ENCODE results near the gene CD38. TPM values are rescaled to one million over a fixed set of nuclear protein-coding genes. Genes with fewer than 3 reads are reported as not detected.

Gene CD38
- total and polyA plus RNA-seq, 2 of the 13 experiments (the other 11 are each of a cell fraction or from before 2014, with no cell fraction given), result not detected

DNA sequence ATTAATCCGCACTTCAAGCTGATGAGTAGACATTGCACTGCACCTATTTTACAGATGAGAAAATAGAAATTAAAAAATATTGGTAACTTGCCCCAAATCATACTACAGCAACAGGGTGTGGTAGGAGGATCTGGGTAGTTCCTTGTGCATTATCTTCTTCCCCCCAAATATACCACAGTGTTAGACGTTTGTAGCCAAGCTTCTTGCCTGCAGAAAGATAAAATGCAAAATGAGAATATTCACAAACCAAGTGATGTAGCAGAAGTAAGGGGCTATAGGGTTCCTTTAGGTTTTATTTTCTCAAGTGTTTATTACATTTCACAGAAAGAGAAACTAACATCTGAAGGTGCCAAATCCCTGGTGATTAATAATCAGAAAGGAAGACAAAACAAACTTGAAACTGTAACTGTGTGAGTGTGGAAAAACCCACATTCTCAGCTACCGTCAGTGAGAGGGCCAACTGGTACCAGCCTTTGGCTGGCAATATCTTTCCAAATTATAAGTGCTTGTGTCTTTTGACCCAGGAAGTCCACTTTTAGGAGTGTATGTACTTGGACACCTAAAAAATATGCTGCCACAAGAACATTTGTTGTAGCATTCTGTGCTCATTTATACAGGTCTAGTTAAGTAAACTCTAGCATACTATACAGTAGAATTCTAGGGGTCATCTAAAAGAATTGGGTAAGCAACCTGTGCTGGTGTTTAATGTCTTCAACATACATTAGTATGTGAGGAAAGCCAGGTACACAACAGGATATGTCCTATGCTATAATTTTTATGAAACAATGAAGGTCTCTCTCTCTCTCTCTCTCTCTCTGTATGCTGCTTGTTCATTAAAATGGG is 6.7 kb upstream of the CD38 start:
- ChIA-PET CTCF (ENCODE audit: low intra/inter-chr PET ratio, low total read pairs) (no interaction called here), POLR2A (no interaction called here)
- Histone ChIP-seq H3K27me3 (ENCODE audit: control insufficient read depth in 1 of 2, insufficient read depth in 2 of 2, low read length in 2 of 2) (peaks cover 0 to 15% of the 10 kb centered on the region in 2 experiments; a peak in 3 of 5 replicates), H2AFZ (ENCODE audit: low read length) (no peak overlapping the region), H4K20me1 (ENCODE audit: insufficient read depth, low read length) (no peaks in the 10 kb centered on the region), H3K4me1 (ENCODE audit: insufficient read depth, low read length) (0 out of 2 replicates have a peak, but pooled peaks cover 6% of the 10 kb centered on the region), H3K79me2 (ENCODE audit: insufficient read depth, low read length) (no peaks in the 10 kb centered on the region), H3K36me3 (replicated peaks in 1 of 2; ENCODE audit: control insufficient read depth in 1 of 2, insufficient read depth in 2 of 2, low read length in 2 of 2) (no peaks in the 10 kb centered on the region), H3K9ac (ENCODE audit: insufficient read depth, low read depth, low read length) (no peak overlapping the region), H3K9me3 (ENCODE audit: low read length) (no peaks in the 10 kb centered on the region), H3K4me2 (ENCODE audit: low read depth, low read length) (no peak overlapping the region), H3K4me3 (replicated peaks in 1 of 3; ENCODE audit: insufficient read depth in 1 of 3, low read depth in 2 of 3, low read length in 3 of 3) (no peak overlapping the region), H3K27ac (ENCODE audit: extremely low read length, insufficient read depth, low read length) (no peak overlapping the region)
- no TSS peak for BruUV-seq (replicated peaks)
- no peak for FAIRE-seq
- no peak for DNase-seq (ENCODE audit: low spot score)
- in situ Hi-C loops (cut with HindIII; ENCODE audit: extremely low pct_ligation_motif_present, low pct_unique_long_range_greater_than_20kb), result no loop called here
- no peak for ATAC-seq
- TF ChIP-seq ZNF124 (CRISPR knock-in tag; IDR thresholded peaks at IDR 0.05) (no peak), POLR2AphosphoS5 (IDR thresholded peaks at IDR 0.05; ENCODE audit: low read depth, low read length) (no peak), ZNF670 (CRISPR knock-in tag; IDR thresholded peaks at IDR 0.05; ENCODE audit: borderline replicate concordance) (no peak), ZSCAN21 (CRISPR knock-in tag; IDR thresholded peaks at IDR 0.05; ENCODE audit: borderline replicate concordance) (no peak), XRCC5 (optimal IDR thresholded peaks at IDR 0.05; ENCODE audit: low read length) (no peak), HIVEP1 (CRISPR knock-in tag; IDR thresholded peaks at IDR 0.05) (no peak), ETV6 (CRISPR knock-in tag; conservative IDR thresholded peaks at IDR 0.05) (no peak), ZNF776 (CRISPR knock-in tag; IDR thresholded peaks at IDR 0.05) (no peak), TOE1 (CRISPR knock-in tag; IDR thresholded peaks at IDR 0.05) (no peak), ZNF577 (CRISPR knock-in tag; IDR thresholded peaks at IDR 0.05; ENCODE audit: borderline replicate concordance, low read depth) (no peak)
- TF ChIP-seq, protein P1, sequence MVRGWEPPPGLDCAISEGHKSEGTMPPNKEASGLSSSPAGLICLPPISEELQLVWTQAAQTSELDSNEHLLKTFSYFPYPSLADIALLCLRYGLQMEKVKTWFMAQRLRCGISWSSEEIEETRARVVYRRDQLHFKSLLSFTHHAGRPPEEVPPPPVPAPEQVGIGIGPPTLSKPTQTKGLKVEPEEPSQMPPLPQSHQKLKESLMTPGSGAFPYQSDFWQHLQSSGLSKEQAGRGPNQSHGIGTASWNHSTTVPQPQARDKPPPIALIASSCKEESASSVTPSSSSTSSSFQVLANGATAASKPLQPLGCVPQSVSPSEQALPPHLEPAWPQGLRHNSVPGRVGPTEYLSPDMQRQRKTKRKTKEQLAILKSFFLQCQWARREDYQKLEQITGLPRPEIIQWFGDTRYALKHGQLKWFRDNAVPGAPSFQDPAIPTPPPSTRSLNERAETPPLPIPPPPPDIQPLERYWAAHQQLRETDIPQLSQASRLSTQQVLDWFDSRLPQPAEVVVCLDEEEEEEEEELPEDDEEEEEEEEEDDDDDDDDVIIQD (CRISPR knock-in tag; IDR thresholded peaks at IDR 0.05; ENCODE audit: low read depth), result no peak
- TF ChIP-seq, protein P2, sequence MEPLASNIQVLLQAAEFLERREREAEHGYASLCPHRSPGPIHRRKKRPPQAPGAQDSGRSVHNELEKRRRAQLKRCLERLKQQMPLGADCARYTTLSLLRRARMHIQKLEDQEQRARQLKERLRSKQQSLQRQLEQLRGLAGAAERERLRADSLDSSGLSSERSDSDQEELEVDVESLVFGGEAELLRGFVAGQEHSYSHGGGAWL (CRISPR knock-in tag; IDR thresholded peaks at IDR 0.05), result no peak
- TF ChIP-seq, protein P3, sequence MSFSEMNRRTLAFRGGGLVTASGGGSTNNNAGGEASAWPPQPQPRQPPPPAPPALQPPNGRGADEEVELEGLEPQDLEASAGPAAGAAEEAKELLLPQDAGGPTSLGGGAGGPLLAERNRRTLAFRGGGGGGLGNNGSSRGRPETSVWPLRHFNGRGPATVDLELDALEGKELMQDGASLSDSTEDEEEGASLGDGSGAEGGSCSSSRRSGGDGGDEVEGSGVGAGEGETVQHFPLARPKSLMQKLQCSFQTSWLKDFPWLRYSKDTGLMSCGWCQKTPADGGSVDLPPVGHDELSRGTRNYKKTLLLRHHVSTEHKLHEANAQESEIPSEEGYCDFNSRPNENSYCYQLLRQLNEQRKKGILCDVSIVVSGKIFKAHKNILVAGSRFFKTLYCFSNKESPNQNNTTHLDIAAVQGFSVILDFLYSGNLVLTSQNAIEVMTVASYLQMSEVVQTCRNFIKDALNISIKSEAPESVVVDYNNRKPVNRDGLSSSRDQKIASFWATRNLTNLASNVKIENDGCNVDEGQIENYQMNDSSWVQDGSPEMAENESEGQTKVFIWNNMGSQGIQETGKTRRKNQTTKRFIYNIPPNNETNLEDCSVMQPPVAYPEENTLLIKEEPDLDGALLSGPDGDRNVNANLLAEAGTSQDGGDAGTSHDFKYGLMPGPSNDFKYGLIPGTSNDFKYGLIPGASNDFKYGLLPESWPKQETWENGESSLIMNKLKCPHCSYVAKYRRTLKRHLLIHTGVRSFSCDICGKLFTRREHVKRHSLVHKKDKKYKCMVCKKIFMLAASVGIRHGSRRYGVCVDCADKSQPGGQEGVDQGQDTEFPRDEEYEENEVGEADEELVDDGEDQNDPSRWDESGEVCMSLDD (CRISPR knock-in tag; IDR thresholded peaks at IDR 0.05; ENCODE audit: borderline replicate concordance), result no peak
- WGBS (ENCODE audit: low lambda C conversion rate), result 49% methylated on average over 3 of the region's 3 CpGs
- intact Hi-C loops (cut with micrococcal nuclease; ENCODE audit: unreplicated experiment), result no loop called here
